KMS-11 (cell line): ENCODE measurements around the gene CRYGA.
"Not testable (repeated sequence)": the region's sequence is repeated elsewhere in the genome, so short reads cannot be mapped to it uniquely, and the experiment has no call there.

Experiments used
- H2AFZ ChIP-seq: fragments of 200-600 bp; sonication (generic); 2 replicates; pipeline ENCODE4 v1.6.1; 2016; ENCODE audit warnings: antibody characterized with exemption, mixed run types, low read depth
- H3K27ac ChIP-seq: fragments of 200-600 bp; sonication (generic); 2 replicates; pipeline ENCODE4 v1.6.1; 2016; ENCODE audit warnings: mild to moderate bottlenecking, mixed run types
- H3K27me3 ChIP-seq: fragments of 200-600 bp; sonication (generic); 2 replicates; pipeline ENCODE4 v1.6.1; 2017; ENCODE audit warnings: mild to moderate bottlenecking, low read depth, mixed run types, moderate library complexity; ENCODE audit not compliant: insufficient read depth
- H3K36me3 ChIP-seq: fragments of 200-600 bp; sonication (generic); 2 replicates; pipeline ENCODE4 v1.6.1; 2017; ENCODE audit warnings: mild to moderate bottlenecking, mixed run types; ENCODE audit not compliant: insufficient read depth
- H3K4me1 ChIP-seq: fragments of 200-600 bp; sonication (generic); 2 replicates; pipeline ENCODE4 v1.6.1; 2016; ENCODE audit warnings: mild to moderate bottlenecking, low read depth, mixed run types; ENCODE audit not compliant: poor library complexity, severe bottlenecking
- H3K4me2 ChIP-seq: fragments of 200-600 bp; sonication (generic); 2 replicates; pipeline ENCODE4 v1.7.0; 2016; ENCODE audit warnings: mild to moderate bottlenecking, mixed run types
- H3K4me3 ChIP-seq: fragments of 200-600 bp; sonication (generic); IDR thresholded peaks from 2 replicates; pipeline ENCODE4 v1.6.1; 2017; ENCODE audit warnings: low read depth, low read length, mixed read lengths; ENCODE audit not compliant: insufficient read depth
- H3K79me2 ChIP-seq: fragments of 200-600 bp; sonication (generic); 2 replicates; pipeline ENCODE4 v1.6.1; 2016; ENCODE audit warnings: low read depth, mixed run types; ENCODE audit not compliant: insufficient read depth
- H3K9ac ChIP-seq: fragments of 200-600 bp; sonication (generic); 2 replicates; pipeline ENCODE4 v1.6.1; 2016; ENCODE audit warnings: mild to moderate bottlenecking, mixed run types
- H4K20me1 ChIP-seq: fragments of 200-600 bp; sonication (generic); 2 replicates; pipeline ENCODE4 v1.6.1; 2016; ENCODE audit warnings: mild to moderate bottlenecking, mixed run types; ENCODE audit not compliant: insufficient read depth
- TF ChIP-seq, protein P1 (sequence below): fragments of 200-600 bp; sonication (generic); conservative IDR thresholded peaks from 2 replicates; pipeline ENCODE4 v1.6.1; 2017; ENCODE audit warnings: low read depth, mild to moderate bottlenecking, antibody characterized with exemption, low read length, moderate library complexity, mixed read lengths

CRYGA gene

DNA sequence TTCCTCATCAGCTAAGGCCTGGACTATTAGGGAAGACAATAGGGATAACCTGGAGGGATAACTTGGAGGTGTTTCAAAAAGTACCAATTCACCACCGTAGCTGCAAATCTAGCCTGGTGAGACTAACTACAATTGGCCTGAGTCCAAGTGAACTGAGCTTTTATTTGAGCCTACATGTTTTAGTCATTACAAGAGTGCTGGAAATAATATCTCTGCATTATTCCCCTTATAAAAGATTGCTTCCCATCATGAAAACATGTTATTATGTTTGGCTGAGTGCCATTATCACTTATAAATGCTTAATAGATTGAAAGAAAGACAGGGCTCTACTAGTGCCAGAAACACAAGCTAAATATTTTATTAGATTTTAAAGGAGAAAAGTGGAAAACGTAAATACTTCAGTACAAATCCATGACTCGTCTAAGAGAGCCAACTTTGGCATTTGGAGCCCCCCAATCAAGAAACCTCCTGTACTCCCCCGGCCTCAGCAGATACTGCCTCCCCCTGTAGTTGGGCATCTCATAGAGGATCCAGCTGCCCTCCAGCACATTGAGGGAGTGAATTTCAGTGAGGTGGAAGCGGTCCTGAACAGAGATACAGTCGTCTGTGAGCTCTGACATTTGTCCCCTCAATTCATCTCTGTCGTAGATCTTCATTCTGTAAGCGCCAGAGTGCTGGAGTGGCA, 21.0 kb downstream of the CRYGA start:
- H3K27me3 ChIP-seq: no peaks in the 10 kb centered on the region
- H3K4me3 ChIP-seq: no peak overlapping the region
- no peaks in the 10 kb centered on the region for H3K36me3 ChIP-seq
- no peaks in the 10 kb centered on the region for H3K79me2 ChIP-seq
- no peak overlapping the region for H3K4me2 ChIP-seq
- no peaks in the 10 kb centered on the region for H4K20me1 ChIP-seq
- no peak overlapping the region for H3K27ac ChIP-seq
- H3K9ac ChIP-seq: no peak overlapping the region
- no peak overlapping the region for H2AFZ ChIP-seq
- TF ChIP-seq, protein P1, sequence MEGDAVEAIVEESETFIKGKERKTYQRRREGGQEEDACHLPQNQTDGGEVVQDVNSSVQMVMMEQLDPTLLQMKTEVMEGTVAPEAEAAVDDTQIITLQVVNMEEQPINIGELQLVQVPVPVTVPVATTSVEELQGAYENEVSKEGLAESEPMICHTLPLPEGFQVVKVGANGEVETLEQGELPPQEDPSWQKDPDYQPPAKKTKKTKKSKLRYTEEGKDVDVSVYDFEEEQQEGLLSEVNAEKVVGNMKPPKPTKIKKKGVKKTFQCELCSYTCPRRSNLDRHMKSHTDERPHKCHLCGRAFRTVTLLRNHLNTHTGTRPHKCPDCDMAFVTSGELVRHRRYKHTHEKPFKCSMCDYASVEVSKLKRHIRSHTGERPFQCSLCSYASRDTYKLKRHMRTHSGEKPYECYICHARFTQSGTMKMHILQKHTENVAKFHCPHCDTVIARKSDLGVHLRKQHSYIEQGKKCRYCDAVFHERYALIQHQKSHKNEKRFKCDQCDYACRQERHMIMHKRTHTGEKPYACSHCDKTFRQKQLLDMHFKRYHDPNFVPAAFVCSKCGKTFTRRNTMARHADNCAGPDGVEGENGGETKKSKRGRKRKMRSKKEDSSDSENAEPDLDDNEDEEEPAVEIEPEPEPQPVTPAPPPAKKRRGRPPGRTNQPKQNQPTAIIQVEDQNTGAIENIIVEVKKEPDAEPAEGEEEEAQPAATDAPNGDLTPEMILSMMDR: no peak
- H3K4me1 ChIP-seq: no peaks in the 10 kb centered on the region

DNA sequence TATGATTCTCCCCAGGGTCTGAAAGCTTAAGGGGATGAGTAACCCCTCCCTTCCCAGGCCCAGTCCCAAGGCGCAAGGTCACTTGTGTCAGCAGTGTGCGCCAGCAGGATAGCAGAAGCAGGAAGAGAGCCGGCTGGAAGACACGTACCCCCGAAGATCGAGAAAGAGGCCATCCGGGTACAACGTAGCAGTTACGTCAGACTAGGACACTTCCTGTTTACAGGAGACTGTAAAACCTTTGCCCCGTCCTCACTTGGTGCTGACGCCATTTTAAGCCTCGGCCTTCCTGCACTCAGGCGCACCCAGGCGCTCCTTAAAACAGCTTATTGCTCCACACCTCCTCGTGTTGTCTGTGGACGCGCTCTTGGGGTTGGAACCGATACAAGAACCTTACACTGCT, 23.9 kb downstream of the CRYGA start:
- TF ChIP-seq, protein P1: no peak
- Histone ChIP-seq H3K9ac (no peak overlapping the region), H3K27ac (no peak overlapping the region), H3K27me3 (no peaks in the 10 kb centered on the region), H3K4me1 (no peaks in the 10 kb centered on the region), H3K79me2 (no peaks in the 10 kb centered on the region), H3K4me2 (no peak overlapping the region), H2AFZ (no peak overlapping the region), H3K36me3 (no peaks in the 10 kb centered on the region), H3K4me3 (no peak overlapping the region), H4K20me1 (no peaks in the 10 kb centered on the region)

DNA sequence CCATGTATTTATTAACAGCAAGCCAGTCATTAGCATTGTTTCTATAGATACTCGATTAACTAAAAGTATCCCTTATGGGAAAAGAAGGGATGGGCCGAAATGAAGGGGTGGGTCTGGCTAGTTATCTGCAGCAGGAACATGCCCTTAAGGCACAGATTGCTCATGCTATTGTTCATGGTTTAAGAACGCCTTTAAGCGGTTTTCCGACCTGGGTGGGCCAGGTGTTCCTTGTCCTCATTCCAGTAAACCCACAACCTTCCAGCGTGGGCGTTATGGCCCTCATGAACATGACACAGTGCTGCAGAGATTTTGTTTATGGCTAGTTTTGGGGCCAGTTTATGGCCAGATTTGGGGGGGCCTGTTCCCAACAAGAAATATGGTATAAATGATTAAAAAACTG, 25.1 kb downstream of the CRYGA start:
- H3K9ac ChIP-seq, H2AFZ ChIP-seq, H3K4me3 ChIP-seq, H3K27me3 ChIP-seq, H3K4me2 ChIP-seq, H3K79me2 ChIP-seq, H3K27ac ChIP-seq, H3K4me1 ChIP-seq, H4K20me1 ChIP-seq, H3K36me3 ChIP-seq: not testable (repeated sequence)

DNA sequence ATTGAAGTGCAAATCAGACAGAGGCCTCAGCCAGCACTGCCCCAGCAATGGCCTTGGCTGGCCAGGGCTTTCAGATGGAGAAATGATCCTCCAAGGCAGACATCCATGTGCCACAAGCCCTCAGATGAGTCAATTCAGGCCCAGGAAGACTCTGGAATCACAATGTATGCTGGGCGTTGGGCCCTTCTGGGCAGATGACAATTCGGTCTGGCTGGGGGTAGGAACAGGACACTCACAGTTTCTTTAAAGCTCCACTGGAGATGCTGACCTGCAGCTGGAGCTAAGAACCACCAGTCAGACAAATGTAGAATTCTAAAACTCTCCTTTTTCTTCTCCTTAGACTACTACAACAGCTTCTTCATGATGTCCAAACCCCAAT, 26.7 kb downstream of the CRYGA start:
- Histone ChIP-seq H3K9ac (no peak overlapping the region), H4K20me1 (no peaks in the 10 kb centered on the region), H3K4me3 (no peak overlapping the region), H3K79me2 (no peaks in the 10 kb centered on the region), H3K27me3 (no peaks in the 10 kb centered on the region), H3K36me3 (no peaks in the 10 kb centered on the region), H3K4me2 (no peak overlapping the region), H3K27ac (no peak overlapping the region), H2AFZ (no peak overlapping the region), H3K4me1 (no peaks in the 10 kb centered on the region)
- TF ChIP-seq, protein P1: no peak

DNA sequence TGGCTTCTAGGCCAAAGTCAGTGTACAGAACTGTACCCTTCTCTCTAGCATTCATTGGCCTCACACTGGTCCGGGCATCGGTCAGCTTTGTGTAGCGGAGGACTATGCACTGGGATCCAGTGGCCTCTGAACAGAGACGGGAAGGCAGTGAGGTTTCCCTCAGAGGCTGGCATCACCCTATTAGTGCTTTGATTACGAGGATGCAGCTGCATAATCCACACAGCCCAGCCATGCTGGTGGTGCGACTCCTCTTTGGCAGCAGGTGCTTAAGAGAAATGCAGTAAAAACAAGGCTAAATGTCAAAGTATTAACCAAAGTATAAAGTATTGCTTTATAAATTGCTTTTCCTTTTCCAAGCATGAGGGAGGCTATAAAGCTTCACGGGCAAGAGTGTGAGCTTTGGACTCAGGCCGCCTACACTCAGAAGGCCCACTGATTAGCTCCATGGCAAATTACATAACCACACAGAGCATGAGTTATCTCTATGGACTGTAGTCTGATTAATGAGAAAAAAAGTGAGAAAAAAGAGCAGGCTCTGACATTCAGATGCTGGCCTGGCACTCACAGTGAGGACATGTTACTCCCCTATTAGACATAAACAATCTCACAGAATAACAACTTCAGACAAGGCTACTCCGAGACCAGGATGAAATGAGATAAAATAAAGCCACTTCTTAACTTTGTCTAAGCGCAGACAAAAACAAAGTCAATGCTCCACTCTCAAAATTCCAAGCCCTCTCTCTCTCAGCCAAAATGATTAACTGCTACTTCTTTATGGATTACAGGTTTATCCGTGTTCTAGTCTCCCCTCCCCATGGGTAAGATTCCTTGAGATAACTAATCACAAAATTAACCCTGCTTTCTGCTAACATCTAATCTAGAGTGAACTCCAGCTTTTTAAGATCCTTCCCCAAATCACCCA, 27.3 kb downstream of the CRYGA start:
- Histone ChIP-seq H2AFZ (no peak overlapping the region), H3K4me3 (no peak overlapping the region), H4K20me1 (no peaks in the 10 kb centered on the region), H3K4me2 (no peak overlapping the region), H3K9ac (no peak overlapping the region), H3K79me2 (no peaks in the 10 kb centered on the region), H3K36me3 (no peaks in the 10 kb centered on the region), H3K27ac (no peak overlapping the region), H3K4me1 (no peaks in the 10 kb centered on the region), H3K27me3 (no peaks in the 10 kb centered on the region)
- TF ChIP-seq, protein P1: no peak
